Measurements from ENCODE around the gene TPCN2. TPM values are rescaled to one million over a fixed set of nuclear protein-coding genes. Genes with fewer than 3 reads are reported as not detected.

Gene TPCN2
- total RNA-seq, 4 donors from 2014 or later: 5.6 to 54.6 (median 17.7) TPM

GRCh38 chr11:69063652-69064260, 15.0 kb downstream of the TPCN2 start:
- intact Hi-C loops (cut with DNase I; ENCODE audit: low total_unique reads): no loop called here
- Histone ChIP-seq H3K36me3 (no peaks in the 10 kb centered on the region), H3K4me1 (no peaks in the 10 kb centered on the region), H3K4me3 (no peak overlapping the region), H3K27ac (peak overlapping the region in 1 of 2 donors; percentile 13), H3K27me3 (no peaks in the 10 kb centered on the region), H3K9me3 (no peaks in the 10 kb centered on the region)
- no peak for TF ChIP-seq POLR2A (IDR thresholded peaks at IDR 0.05)
- no peak for TF ChIP-seq CTCF (IDR thresholded peaks at IDR 0.05)
- DNase-seq: no peak

- Histone ChIP-seq H3K27me3 (no peaks in the 10 kb centered on the region), H3K4me1 (no peaks in the 10 kb centered on the region), H3K36me3 (no peaks in the 10 kb centered on the region), H3K27ac (peak overlapping the region in 1 of 2 donors; percentile 11), H3K4me3 (no peak overlapping the region), H3K9me3 (no peaks in the 10 kb centered on the region)
- intact Hi-C loops (cut with DNase I; ENCODE audit: low total_unique reads): no loop called here
- DNase-seq: no peak
- TF ChIP-seq POLR2A (IDR thresholded peaks at IDR 0.05): no peak
- no peak for TF ChIP-seq CTCF (IDR thresholded peaks at IDR 0.05)
These were observed 15.7 kb downstream of the TPCN2 start for GRCh38 chr11:69064394-69064957.

- Histone ChIP-seq H3K27ac (peak overlapping the region in 1 of 2 donors; percentile 74), H3K27me3 (no peaks in the 10 kb centered on the region), H3K36me3 (no peaks in the 10 kb centered on the region), H3K4me1 (no peaks in the 10 kb centered on the region), H3K4me3 (no peak overlapping the region), H3K9me3 (no peaks in the 10 kb centered on the region)
- no peak for DNase-seq
- intact Hi-C loops (cut with DNase I; ENCODE audit: low total_unique reads): no loop called here
- no peak for TF ChIP-seq POLR2A (IDR thresholded peaks at IDR 0.05)
- no peak for TF ChIP-seq CTCF (IDR thresholded peaks at IDR 0.05)
These were observed 16.5 kb downstream of the TPCN2 start for GRCh38 chr11:69065147-69065710.

- no peaks in the 10 kb centered on the region for H3K36me3 ChIP-seq
- TF ChIP-seq POLR2A (IDR thresholded peaks at IDR 0.05) (no peak), CTCF (IDR thresholded peaks at IDR 0.05) (no peak)
- H3K27ac ChIP-seq: peak overlapping the region in 1 of 2 donors; percentile 74
- no peaks in the 10 kb centered on the region for H3K9me3 ChIP-seq
- H3K4me3 ChIP-seq: no peak overlapping the region
- H3K4me1 ChIP-seq: no peaks in the 10 kb centered on the region
- DNase-seq: no peak
- no peaks in the 10 kb centered on the region for H3K27me3 ChIP-seq
- intact Hi-C loops (cut with DNase I; ENCODE audit: low total_unique reads): no loop called here
These were observed 17.7 kb downstream of the TPCN2 start for GRCh38 chr11:69066122-69067112.
